Omental fat pad (tissue), 4 donors: ENCODE measurements around the gene THSD7B. TPM values are rescaled to one million over a fixed set of nuclear protein-coding genes. Genes with fewer than 3 reads are reported as not detected.

ENCODE experiments used
- ATAC-seq: fragments of 150-250 bp; one replicate; pipeline ENCODE4 v1.9.1; 2016; ENCODE audit warnings: mild to moderate bottlenecking, moderate library complexity; ENCODE audit not compliant: low FRiP score
- DNase-seq: peaks from one replicate; pipeline ENCODE4 v3.0.0-alpha.2; 2019; ENCODE audit warnings: low spot score
- CTCF ChIP-seq, 3 donors: fragments of 450-650 bp; IDR thresholded peaks; one replicate each; pipeline ENCODE4 v1.5.1; 2016 to 2017; ENCODE audit warnings: antibody characterized with exemption in 3 of 3, mild to moderate bottlenecking in 3 of 3, moderate library complexity in 2 of 3
- total RNA-seq, 4 donors: library from RNA; depleted of rRNA; stranded (reverse); fragments of >200 nt; gene quantifications; one replicate each; pipeline ENCODE4 v1.1.0, GENCODE V29; 2016

THSD7B gene
- total RNA-seq, 4 donors from 2014 or later, result 0.74 to 12.9 (median 2.5) TPM

- ATAC-seq (no peak), DNase-seq (no peak)
- TF ChIP-seq CTCF (IDR thresholded peaks at IDR 0.05), result no peak
Observed at GRCh38 chr2:136894007-136894634, 128.8 kb downstream of the THSD7B start.

- no peak for DNase-seq
- no peak for ATAC-seq
- no peak for TF ChIP-seq CTCF (IDR thresholded peaks at IDR 0.05)
Observed at GRCh38 chr2:136901732-136902131, 136.4 kb downstream of the THSD7B start.

GRCh38 chr2:136905779-136906178 is 140.4 kb downstream of the THSD7B start:
- ATAC-seq, result no peak
- no peak for DNase-seq
- no peak for TF ChIP-seq CTCF (IDR thresholded peaks at IDR 0.05)

GRCh38 chr2:136909777-136910176 is 144.4 kb downstream of the THSD7B start:
- DNase-seq (no peak), ATAC-seq (no peak)
- no peak for TF ChIP-seq CTCF (IDR thresholded peaks at IDR 0.05)

- TF ChIP-seq CTCF (IDR thresholded peaks at IDR 0.05), result no peak
- ATAC-seq, result no peak
- DNase-seq, result no peak
Observed at GRCh38 chr2:136916131-136916530, 150.8 kb downstream of the THSD7B start.

GRCh38 chr2:136917411-136917881 is 152.1 kb downstream of the THSD7B start:
- TF ChIP-seq CTCF (IDR thresholded peaks at IDR 0.05), result no peak
- DNase-seq (no peak), ATAC-seq (no peak)

- TF ChIP-seq CTCF (IDR thresholded peaks at IDR 0.05), result no peak
- DNase-seq (no peak), ATAC-seq (no peak)
Observed at GRCh38 chr2:136919682-136920081, 154.3 kb downstream of the THSD7B start.
